Peyer's patch (tissue), 4 donors: Measurements from ENCODE around the gene RNF220.
"Not testable (repeated sequence)": the region's sequence is repeated elsewhere in the genome, so short reads cannot be mapped to it uniquely, and the experiment has no call there.

Experiments
- CTCF ChIP-seq, 6 experiments: fragments of 450-650 bp in 4 of 6; fragments of 200-600 bp in 2 of 6; sonication (generic) in 1 of 6; IDR thresholded peaks; one replicate each; pipeline ENCODE4 v1.5.1; 2017 to 2019; ENCODE audit warnings: antibody characterized with exemption in 6 of 6, mild to moderate bottlenecking in 3 of 6, moderate library complexity in 1 of 6
- POLR2A ChIP-seq, 2 donors: fragments of 450-650 bp; IDR thresholded peaks; one replicate each; pipeline ENCODE4 v1.5.1; 2017; ENCODE audit warnings: antibody characterized with exemption in 2 of 2, mild to moderate bottlenecking in 2 of 2, moderate library complexity in 2 of 2

DNA sequence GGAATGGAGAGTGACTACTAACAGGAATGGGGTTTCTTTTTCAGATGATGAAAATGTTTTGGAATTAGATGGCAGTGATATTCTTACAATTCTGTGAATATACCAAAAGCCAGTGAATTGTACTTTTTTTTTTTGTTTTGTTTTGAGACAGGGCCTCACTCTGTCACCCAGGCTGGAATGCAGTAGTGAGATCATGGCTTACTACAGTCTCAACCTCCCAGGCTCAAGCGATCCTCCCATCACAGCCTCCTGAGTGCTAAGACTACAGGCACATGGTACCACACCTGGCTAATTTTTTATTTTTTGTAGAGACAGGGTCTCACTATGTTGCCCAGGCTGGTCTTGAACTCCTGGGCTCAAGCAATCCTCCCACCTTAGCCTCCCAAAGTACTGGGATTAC, 261.7 kb downstream of the RNF220 start:
- TF ChIP-seq CTCF, POLR2A (IDR thresholded peaks at IDR 0.05): not testable (repeated sequence)
